Dermis microvascular lymphatic vessel endothelial cell (primary cell): ENCODE data around the gene RIMBP2. TPM values are rescaled to one million over a fixed set of nuclear protein-coding genes. Genes with fewer than 3 reads are reported as not detected.

Experiments used
- DNase-seq, 2 donors: peaks; one replicate each; pipeline versions ENCODE4 v3.0.0 to v3.0.0-alpha.2; 2010; ENCODE audit warnings: low read depth in 2 of 2
- total RNA-seq: library from RNA; depleted of rRNA; stranded (reverse); fragments of >200 nt; gene quantifications from 2 replicates; pipeline ENCODE4 v1.2.1, GENCODE V29; 2014

Gene RIMBP2
- total RNA-seq, 1 donor from 2014 or later = not detected

DNA sequence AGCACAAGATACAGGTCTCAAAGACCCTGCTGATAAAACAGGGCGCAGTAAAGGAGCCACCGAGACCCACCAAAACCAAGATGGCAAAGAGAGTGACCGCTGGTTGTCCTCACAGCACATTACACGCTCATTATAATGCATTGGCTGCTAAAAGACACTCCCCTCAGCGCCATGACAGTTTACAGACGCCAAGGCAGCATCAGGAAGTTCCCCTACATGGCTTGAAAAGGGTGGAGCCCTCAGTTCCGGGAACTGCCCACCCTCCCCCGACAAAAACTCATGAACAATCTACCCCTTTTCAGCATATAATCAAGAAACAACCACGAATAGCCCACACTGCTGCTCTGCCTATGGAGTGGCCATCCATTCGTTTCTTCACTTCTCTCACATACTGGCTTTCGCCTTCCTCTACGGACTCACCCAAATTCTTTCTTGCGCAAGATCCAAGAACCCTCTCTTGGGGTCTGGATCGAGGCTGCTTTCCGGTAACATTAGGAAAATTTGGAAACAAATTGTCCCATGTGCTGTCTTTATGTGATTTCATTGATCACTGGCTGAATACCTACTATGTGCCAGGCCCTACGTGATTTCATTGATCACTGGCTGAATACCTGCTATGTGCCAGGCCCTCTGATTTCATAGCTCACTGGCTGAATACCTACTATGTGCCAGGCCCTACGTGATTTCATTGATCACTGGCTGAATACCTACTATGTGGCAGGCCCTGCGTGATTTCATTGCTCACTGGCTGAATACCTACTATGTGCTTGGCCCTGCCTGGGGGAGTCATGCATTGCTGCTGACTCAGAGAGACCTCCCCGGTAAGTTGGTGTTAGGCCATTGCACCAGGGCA lies 252.1 kb downstream of the RIMBP2 start:
- no peak for DNase-seq

- DNase-seq = no peak
These were observed 252.8 kb downstream of the RIMBP2 start for GRCh38 chr12:130463275-130463658.

GRCh38 chr12:130462558-130463274 lies 253.4 kb downstream of the RIMBP2 start:
- no peak for DNase-seq

GRCh38 chr12:130461839-130462557 lies 254.1 kb downstream of the RIMBP2 start:
- DNase-seq = no peak

GRCh38 chr12:130461447-130461815 lies 254.7 kb downstream of the RIMBP2 start:
- DNase-seq = no peak

- no peak for DNase-seq
These were observed 255.3 kb downstream of the RIMBP2 start for GRCh38 chr12:130460611-130461446.

DNA sequence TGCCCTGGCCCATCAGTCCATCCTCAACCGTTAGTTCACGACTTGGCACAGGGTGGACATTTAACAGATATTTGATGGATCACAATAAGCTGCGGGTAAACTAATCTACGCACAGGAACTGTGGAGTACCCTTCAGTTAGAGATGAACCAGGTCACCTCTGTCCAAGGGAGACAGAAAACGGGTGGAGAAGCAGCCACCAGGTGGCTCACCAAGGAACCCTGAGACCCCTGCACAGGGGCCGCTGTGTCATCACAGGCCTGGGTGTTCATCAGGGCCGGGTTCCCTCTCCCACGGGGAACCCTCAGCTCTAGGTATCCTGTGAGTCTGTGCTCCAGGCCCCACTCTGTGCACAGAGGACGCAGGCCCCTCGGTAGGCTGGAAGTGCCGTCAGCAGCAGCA lies 256.2 kb downstream of the RIMBP2 start:
- no peak for DNase-seq

DNA sequence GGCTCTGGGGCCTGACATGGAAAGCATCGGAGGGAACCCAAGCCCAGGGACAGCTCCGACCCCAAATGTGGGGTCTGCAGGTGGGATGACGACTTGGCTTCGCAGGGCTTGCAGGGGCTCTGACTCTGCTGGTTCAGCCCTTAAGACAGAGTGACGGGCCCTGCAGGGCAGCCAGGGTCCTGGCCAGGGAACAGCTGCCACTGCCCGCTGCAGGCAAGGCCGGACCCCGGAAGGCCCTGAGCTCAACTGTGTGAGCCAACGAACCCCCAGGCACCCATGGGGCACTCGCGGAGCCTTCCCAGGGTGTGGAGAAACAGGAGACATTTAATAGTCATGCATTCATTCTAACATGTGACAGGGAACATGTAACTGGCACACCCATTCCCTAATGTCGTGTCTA lies 257.8 kb downstream of the RIMBP2 start:
- DNase-seq = no peak

DNA sequence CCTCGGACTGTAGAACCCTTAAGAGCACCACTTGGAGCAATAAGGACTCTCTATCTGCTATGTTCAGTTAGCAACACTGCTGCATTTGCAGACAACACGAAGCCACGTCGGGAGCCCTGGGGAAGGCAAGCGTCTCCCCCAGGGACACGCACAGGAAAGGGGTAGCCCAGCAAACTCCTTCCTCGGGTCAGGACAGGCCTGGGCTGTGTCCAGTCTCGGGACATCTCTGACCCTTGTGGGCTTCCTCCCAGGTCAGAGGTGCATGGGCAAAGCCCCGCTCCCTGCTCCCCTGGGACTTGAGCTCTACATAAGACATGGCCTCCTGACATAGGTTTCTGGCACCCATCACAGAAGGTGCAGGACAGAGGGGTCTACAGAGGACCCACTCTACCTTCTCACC lies 258.9 kb downstream of the RIMBP2 start:
- DNase-seq = no peak

DNA sequence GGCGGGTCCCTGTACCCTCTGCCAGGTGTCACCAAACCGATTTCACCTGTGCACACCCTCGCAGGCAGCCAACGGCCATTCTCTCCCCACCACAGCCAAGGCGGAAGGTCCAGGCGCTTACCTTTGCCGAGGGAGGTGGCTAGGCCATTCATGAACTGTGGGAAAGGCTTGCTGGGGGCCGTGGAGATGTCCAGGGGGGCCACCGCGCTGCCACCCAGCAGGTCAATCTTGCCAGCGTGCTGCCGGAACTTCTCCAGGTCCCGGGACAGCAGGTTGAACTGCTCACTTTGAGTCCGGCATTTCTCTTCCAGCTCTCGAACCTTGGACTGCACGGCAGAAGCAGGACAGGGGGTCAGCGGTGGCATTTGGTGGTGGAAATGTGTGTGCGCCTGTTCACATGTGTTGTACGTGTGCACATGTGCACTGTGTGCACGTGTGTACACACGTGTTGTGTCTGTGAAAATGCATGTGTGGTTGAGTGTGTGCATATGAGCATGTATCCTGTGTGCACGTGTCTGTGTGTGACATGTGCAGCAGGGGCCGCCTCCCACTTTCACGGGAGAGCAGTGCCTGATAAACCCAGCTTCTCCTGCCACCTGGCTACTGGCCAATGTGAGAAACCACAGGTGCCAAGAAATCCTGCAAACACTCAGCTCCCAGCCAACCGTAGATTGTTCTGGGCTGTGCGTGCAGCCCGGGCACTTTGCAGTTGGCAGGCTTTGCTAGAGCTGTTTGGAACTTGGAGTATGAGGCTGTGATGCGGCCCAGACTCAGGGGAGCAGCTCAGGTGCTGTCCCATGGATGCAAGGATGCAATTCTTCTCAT lies 259.5 kb downstream of the RIMBP2 start:
- no peak for DNase-seq

GRCh38 chr12:130455161-130455560 lies 260.9 kb downstream of the RIMBP2 start:
- DNase-seq = no peak

GRCh38 chr12:130454296-130454695 lies 261.8 kb downstream of the RIMBP2 start:
- DNase-seq = no peak

DNA sequence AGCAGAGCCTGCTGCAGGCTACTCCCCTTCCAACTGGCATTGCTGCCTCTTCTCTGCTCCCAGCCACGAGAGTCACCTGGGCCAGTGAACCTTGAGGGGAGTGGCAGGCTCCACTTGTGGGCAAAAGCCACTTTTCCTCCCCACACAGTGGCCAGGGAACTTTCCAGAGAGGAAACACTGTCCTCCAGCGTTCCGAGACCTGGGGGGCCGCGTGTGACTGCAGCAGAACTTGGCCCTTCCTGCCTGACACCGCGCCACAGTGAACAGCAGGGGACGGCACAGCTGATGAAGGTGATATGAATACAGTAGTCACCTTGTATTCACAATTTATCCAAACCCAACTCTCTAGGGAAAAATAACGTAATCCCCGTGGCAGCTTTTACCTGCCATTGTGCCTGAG lies 263.6 kb downstream of the RIMBP2 start:
- no peak for DNase-seq

DNA sequence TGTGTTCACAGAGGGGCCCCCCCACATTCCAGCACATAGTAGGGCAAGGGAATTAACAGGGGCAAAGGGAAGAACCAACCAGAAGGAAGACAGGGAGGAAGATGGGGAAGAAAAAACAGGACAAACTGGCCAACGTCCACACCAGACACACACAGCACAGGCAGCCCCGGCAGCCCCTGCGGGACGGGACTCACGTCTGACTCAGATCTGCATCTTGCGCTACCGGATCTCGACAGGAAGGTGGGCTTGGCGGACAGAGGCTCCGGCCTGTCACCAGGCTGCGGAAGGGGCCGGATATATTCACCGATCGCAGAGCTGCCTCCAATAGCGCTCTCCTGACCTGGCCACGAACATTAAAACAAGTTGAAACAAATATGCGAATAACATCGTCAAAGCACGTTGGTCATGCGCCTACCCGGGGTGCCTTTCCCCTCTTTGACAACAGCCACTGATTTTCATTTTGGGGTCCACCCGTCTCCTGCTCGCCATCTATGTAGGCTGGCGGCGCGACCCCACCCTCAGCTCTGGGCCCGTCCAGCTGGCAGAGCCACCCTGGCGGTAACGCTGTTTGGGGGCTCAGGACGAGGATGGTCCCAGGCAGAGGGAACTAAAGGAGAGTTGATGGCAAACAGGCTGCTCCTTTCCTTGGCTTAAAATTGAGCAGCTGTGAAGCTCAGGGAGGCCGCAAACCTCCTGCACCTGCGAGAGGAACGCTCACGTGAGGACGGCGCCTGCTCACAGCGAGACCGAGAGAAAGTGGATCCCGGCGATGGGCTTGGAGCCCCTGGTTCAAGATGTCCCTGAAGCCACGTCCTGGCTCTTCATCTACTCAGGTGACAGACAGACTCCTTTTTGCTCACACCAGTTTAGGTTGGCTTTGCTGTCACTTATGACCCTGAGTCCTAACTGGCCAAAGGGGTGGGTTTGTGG lies 264.8 kb downstream of the RIMBP2 start:
- DNase-seq = no peak

- no peak for DNase-seq
These were observed 266.8 kb downstream of the RIMBP2 start for GRCh38 chr12:130449291-130449690.

GRCh38 chr12:130448044-130448821 lies 267.9 kb downstream of the RIMBP2 start:
- DNase-seq = no peak

DNA sequence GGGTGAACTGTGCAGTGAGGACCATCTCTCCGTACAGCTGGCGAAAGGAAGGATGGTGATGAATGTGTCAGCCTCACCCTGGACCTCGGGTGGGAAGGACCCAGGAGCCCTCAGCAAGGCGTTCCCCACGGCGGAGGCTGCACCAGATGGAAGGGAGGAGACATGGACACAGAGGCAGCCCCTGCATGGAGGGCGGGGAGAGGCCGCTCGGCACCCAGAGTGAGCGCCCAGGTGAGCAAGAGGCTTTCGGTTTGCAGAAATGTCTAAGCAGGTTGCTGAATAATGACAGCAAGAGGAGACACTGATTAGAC lies 268.5 kb downstream of the RIMBP2 start:
- no peak for DNase-seq

DNA sequence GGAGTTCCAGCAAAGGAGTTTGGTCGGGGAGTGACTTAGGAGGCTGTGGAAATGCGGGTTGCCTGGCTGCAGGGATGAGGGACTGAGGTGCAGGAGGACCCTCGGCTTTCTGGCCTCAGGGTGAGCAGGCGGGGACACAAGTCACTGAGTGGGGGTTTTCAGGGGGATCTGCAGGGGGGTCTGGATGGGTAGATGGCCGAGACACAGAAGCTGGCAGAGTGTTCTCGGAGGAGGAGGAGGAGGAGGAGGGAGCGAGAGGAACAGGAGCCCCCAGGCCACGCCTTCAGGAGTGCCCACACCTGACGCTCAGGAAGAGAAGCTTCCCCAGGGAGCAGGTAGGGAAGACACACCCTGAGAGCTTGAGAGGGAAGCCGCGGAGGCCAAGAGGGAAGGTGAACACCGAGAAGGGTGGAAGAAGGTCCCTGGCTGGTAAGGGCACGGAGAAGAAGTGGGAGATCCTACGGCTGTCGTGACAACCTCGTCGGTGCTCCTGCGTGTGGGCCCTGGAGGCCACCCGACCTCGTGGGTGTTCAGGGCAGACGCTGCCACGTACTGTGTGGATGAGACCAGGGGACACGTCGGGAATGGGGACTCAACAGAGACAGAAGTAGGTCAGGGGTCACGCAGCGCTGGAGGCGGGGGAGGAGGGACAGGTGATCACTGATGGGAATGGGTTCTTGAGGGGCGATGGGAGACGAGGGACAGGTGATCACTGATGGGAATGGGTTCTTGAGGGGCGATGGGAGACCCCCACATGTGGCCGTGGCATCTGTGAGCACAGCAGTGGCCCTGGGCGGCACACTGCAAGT lies 269.0 kb downstream of the RIMBP2 start:
- no peak for DNase-seq
